Mucosa of rectum (tissue), 2 donors: ENCODE data around the gene DPYD.
"Not testable (repeated sequence)": the region's sequence is repeated elsewhere in the genome, so short reads cannot be mapped to it uniquely, and the experiment has no call there.

ENCODE experiments used
- H3K27ac ChIP-seq, 2 donors: one replicate each; pipeline ENCODE4 v1.7.0; 2013; ENCODE audit warnings: inconsistent platforms in 2 of 2, low read depth in 2 of 2, low read length in 2 of 2
- H3K27me3 ChIP-seq, 2 donors: one replicate each; pipeline ENCODE4 v1.7.0; 2013; ENCODE audit warnings: low read length in 2 of 2; ENCODE audit not compliant: control insufficient read depth in 2 of 2, insufficient read depth in 2 of 2
- H3K36me3 ChIP-seq, 2 donors: one replicate each; pipeline ENCODE4 v1.7.0; 2013; ENCODE audit warnings: low read length in 2 of 2; ENCODE audit not compliant: control insufficient read depth in 2 of 2, insufficient read depth in 2 of 2
- H3K4me1 ChIP-seq, 2 donors: one replicate each; pipeline ENCODE4 v1.7.0; 2013; ENCODE audit warnings: low read length in 2 of 2, mild to moderate bottlenecking in 1 of 2; ENCODE audit not compliant: control insufficient read depth in 2 of 2, insufficient read depth in 2 of 2
- H3K4me3 ChIP-seq, 2 donors: one replicate each; pipeline ENCODE4 v1.7.0; 2013; ENCODE audit warnings: low read length in 2 of 2
- H3K9ac ChIP-seq, 2 donors: one replicate each; pipeline ENCODE4 v1.7.0; 2013; ENCODE audit warnings: low read length in 2 of 2, low read depth in 1 of 2, mild to moderate bottlenecking in 1 of 2
- H3K9me3 ChIP-seq, 2 donors: one replicate each; pipeline ENCODE4 v1.7.0; 2013; ENCODE audit warnings: low read length in 2 of 2; ENCODE audit not compliant: control insufficient read depth in 2 of 2
- donor health status: healthy.
- donor health status: Normal muscosa, but diverticular disease.

Gene DPYD

DNA sequence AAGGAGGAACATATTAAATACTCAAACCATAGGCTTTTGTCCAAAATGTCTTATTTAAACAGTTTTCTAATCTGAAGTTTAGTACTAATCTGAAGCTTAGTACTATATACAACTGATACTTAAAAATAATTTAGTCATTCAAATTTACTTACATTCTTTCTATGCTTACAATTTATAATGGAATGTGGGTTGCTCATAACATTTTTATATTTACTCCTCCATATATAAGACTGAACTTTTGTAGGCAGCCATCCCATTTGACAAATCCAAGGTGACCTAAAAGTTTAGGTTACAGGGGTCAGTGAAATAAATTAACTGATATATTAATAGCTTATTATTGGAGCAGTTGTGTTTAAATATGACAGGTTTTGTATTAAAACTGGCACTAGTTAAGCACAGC is 570.6 kb downstream of the DPYD start:
- no peaks in the 10 kb centered on the region for H3K27me3 ChIP-seq
- H3K4me1 ChIP-seq: no peaks in the 10 kb centered on the region
- no peak overlapping the region for H3K27ac ChIP-seq
- no peaks in the 10 kb centered on the region for H3K9me3 ChIP-seq
- H3K4me3 ChIP-seq: no peak overlapping the region
- no peaks in the 10 kb centered on the region for H3K36me3 ChIP-seq
- H3K9ac ChIP-seq: no peak overlapping the region

DNA sequence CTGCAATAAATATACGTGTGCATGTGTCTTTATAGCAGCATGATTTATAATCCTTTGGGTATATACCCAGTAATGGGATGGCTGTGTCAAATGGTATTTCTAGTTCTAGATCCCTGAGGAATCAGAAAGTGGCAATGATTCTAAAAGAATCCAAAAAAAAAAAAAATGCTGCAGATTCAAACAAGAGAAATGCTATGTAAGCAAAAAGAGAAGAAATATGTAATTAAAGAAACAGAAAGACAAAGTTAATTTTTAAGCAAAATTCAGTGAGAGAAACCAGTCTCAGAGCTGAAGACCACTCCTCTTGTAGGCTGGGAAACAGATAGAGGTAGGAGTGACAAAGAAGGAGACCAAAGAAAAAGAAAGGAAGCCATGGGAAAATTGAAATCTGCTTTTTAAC is 571.0 kb downstream of the DPYD start:
- H3K27ac ChIP-seq, H3K4me1 ChIP-seq, H3K36me3 ChIP-seq, H3K9me3 ChIP-seq, H3K9ac ChIP-seq, H3K4me3 ChIP-seq, H3K27me3 ChIP-seq: not testable (repeated sequence)

DNA sequence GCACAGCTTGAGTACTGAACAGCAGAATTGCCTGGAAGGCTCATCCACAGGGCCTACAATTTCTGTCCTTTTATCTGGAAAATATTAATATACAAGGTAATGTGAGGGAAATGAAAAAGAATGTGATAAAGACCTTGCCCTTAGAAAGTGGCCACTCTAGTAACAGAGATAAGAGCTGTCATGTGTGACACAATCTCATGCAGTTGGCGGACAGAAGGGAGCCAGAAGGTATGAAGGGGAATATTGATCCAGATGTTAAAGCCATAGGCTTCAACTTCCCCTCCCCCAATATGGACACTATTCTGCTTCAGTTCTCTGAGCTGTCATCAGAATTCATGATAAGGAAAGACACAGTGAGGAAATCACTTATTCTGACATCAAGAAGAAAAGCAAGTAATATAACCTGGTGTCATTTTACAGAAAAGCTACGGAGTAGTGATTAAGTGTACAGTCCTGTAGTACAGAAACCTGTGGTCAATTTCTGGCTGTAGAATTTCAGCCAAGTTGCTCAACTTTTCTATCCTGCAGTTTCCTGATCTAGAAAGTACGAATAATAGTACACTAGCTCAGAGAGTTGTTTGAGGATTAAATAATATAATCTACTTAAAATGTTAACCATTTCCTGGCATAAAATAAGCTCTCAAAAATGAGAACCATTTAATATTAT is 572.1 kb downstream of the DPYD start:
- Histone ChIP-seq H3K4me3 (no peak overlapping the region), H3K9ac (no peak overlapping the region), H3K9me3 (no peaks in the 10 kb centered on the region), H3K36me3 (no peaks in the 10 kb centered on the region), H3K27me3 (no peaks in the 10 kb centered on the region), H3K4me1 (no peaks in the 10 kb centered on the region), H3K27ac (no peak overlapping the region)

DNA sequence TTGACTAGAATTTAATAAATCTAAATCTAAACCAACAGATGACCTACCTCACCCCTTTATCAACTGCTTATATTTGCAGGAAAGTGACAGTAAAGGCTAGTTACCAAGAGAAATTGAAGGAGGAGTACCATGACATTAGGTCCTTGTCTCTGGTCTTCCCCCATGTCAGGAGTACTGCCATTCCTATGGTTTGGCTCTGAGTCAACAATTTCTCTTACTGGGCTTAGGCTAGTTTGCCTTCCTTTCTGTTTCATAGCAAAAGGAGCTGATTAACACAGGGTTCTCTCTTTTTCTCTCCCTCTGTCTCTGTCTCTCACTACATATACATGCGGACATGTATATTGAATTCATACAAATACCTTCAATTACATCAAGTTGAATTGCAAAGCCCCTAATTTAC is 579.9 kb downstream of the DPYD start:
- H3K27me3 ChIP-seq: no peaks in the 10 kb centered on the region
- H3K27ac ChIP-seq: no peak overlapping the region
- H3K9me3 ChIP-seq: no peaks in the 10 kb centered on the region

DNA sequence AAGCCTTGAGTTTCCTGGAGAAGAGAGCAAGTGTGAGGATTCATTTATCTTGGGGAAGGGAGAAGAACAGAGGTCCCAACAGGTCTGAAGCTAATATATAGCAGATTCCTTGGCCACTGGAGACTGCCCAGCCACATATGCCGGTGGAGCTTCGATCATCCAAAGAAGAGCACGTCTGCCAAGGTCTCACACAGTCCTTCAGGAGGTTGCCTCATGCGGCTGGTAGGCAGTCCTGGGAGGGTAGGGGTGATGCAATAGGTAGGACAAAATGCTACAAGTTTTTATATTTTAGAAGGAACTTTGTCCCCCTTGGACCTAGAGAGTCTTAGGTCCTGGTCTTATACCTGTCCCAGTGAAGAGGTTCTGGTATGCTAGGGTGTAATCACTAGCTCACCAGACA is 582.5 kb downstream of the DPYD start:
- Histone ChIP-seq H3K27me3 (no peaks in the 10 kb centered on the region), H3K36me3 (no peaks in the 10 kb centered on the region), H3K4me3 (no peak overlapping the region), H3K9me3 (no peaks in the 10 kb centered on the region), H3K9ac (no peak overlapping the region), H3K4me1 (no peaks in the 10 kb centered on the region), H3K27ac (no peak overlapping the region)

More for the DNA sequence above, 579.9 kb downstream of the DPYD start:
- no peak overlapping the region for H3K4me3 ChIP-seq
- H3K9ac ChIP-seq: no peak overlapping the region
- no peaks in the 10 kb centered on the region for H3K4me1 ChIP-seq
- H3K36me3 ChIP-seq: no peaks in the 10 kb centered on the region

DNA sequence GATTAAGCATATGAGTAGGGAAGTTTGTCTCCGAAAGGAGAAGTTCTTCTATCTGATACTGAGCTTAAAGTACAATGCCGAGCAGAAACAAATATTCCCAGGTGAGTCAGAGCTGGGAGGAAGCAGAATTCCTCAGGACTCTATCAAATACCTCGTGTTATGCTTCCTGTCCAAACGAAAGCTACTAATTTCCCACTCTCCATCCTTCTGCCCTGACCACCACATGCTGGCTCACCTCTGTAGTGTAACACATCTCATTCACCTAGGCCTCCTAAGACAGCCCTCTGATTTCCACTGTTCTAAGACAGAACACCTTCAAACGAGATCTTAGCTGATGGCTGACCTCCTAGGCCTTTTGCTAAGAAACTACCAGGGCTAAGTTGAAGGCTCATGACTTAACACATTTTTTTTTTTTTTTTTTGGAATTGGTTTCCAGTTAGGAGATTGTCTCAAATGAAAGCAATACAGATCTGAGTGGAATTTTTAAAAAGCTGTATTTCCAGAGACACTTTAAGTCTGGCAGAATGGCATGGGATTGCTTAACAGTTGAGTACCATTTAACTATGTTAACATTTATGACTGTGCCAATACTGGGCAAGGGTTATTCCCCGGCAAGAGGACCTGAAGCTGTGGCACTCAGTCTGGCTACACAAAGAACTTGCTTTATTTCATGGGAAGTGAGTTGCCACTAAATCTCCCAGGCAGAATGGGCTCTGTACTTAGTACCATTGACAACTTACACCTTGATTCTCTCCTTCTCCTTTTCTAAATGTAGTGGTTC is 583.4 kb downstream of the DPYD start:
- H3K4me3 ChIP-seq: no peak overlapping the region
- no peak overlapping the region for H3K27ac ChIP-seq
- no peaks in the 10 kb centered on the region for H3K27me3 ChIP-seq
- no peaks in the 10 kb centered on the region for H3K4me1 ChIP-seq
- H3K9ac ChIP-seq: no peak overlapping the region
- no peaks in the 10 kb centered on the region for H3K36me3 ChIP-seq
- H3K9me3 ChIP-seq: no peaks in the 10 kb centered on the region

DNA sequence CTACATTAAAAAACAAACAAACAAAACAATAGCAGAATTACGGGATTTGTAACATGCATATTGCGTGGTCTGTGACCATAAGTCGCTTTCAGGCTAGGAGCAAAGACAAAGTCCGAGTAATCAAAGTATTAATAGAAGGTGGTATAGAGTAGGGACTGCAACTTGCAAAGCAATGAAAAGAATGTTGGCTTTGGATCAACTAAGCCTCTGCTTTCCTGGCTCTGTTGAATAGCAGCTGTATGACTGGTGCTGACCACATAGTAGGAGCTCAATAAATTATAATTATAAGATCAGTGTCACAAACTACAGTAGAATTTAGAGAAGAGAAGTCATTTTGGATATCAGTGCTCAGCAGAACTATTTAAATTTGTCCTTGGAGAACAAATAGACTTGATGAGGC is 586.4 kb downstream of the DPYD start:
- Histone ChIP-seq H3K9me3 (no peaks in the 10 kb centered on the region), H3K9ac (no peak overlapping the region), H3K27ac (no peak overlapping the region), H3K4me3 (no peak overlapping the region), H3K4me1 (no peaks in the 10 kb centered on the region), H3K36me3 (no peaks in the 10 kb centered on the region), H3K27me3 (no peaks in the 10 kb centered on the region)

DNA sequence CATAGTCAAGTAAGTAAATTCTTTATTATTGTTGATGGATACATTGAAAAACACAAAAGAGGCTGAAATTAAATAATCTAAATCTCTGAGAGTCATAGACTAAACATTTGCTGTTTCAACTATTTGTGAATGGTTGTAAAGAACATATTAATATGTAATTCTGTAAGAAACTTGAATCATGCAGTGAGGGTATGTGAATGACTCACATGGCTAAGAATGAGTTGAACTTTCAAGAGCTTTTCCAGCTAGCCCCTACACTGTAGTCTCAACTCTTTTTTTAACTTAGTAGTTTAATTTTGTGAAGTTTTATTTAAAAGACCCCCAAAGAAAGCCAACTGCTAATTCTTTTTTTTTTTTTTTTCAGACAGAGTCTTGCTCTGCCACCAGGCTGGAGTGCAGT is 588.1 kb downstream of the DPYD start:
- H3K4me3 ChIP-seq: no peak overlapping the region
- no peaks in the 10 kb centered on the region for H3K36me3 ChIP-seq
- no peaks in the 10 kb centered on the region for H3K9me3 ChIP-seq
- no peaks in the 10 kb centered on the region for H3K27me3 ChIP-seq
- no peaks in the 10 kb centered on the region for H3K4me1 ChIP-seq
- H3K27ac ChIP-seq: no peak overlapping the region
- no peak overlapping the region for H3K9ac ChIP-seq

DNA sequence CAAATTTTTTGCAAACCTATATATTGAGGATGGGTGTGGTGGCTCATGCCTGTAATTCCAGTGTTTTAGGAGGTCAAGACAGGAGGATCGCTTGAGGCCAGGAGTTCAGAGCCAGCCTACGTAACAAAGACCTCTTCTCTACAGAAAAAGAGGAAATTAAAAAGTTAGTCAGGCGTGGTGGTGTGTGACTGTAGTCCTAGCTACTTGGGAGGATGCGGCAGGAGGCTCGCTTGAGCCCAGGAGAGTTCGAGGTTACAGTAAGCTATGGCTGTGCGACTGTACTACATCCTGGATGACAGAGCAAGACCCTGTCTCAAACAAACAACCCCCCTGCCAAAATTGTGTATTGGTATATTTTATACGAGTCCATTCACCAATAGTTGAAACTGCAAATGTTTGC is 589.7 kb downstream of the DPYD start:
- H3K9ac ChIP-seq: no peak overlapping the region
- H3K27ac ChIP-seq: no peak overlapping the region
- no peak overlapping the region for H3K4me3 ChIP-seq
- no peaks in the 10 kb centered on the region for H3K27me3 ChIP-seq
- H3K4me1 ChIP-seq: no peaks in the 10 kb centered on the region
- no peaks in the 10 kb centered on the region for H3K36me3 ChIP-seq
- H3K9me3 ChIP-seq: no peaks in the 10 kb centered on the region

DNA sequence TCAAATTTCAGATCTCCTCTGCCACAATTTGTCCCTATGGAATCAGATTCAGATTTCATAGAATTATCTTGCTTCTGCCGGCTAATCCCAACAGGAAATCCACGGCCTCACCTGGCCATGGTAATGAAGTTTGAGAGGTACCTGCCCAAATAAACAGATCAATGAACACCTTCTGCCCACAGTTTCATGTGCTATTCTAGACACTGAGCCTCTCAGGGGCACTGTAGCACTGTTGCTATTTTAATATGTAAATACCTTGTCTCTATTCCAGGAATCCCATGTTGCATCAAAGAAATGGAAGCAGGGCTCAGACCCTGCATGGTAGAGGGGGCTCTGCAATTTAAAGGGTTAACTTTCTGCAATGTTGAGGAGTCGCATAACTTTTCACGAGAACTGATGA is 606.1 kb downstream of the DPYD start:
- no peak overlapping the region for H3K27ac ChIP-seq
- no peaks in the 10 kb centered on the region for H3K4me1 ChIP-seq
- H3K9me3 ChIP-seq: no peaks in the 10 kb centered on the region
- H3K27me3 ChIP-seq: no peaks in the 10 kb centered on the region
- no peak overlapping the region for H3K4me3 ChIP-seq
- H3K36me3 ChIP-seq: no peaks in the 10 kb centered on the region
- no peak overlapping the region for H3K9ac ChIP-seq
